CD14-positive monocyte (primary cell): ENCODE measurements around the gene IFNG-AS1. TPM values are rescaled to one million over a fixed set of nuclear protein-coding genes. Genes with fewer than 3 reads are reported as not detected.

Source experiments
- DNase-seq, 3 donors: peaks; one replicate each; pipeline ENCODE4 v3.0.0-alpha.2; 2011 to 2022
- H2AFZ ChIP-seq: 2 replicates; pipeline ENCODE4 v1.6.0; 2012; ENCODE audit warnings: mild to moderate bottlenecking, low read depth, low read length, inconsistent platforms; ENCODE audit not compliant: insufficient read depth, poor library complexity, severe bottlenecking
- H3K27ac ChIP-seq, 2 donors: 1 replicate in 1 of 2; 2 replicates in 1 of 2; pipeline ENCODE4 v1.5.1; 2012 to 2013; ENCODE audit warnings: low read length in 2 of 2, control low read depth in 1 of 2, inconsistent platforms in 1 of 2, low read depth in 1 of 2, mild to moderate bottlenecking in 1 of 2
- H3K27me3 ChIP-seq, 2 donors: one replicate each; pipeline versions ENCODE4 v1.6.0 to v1.6.1; 2011 to 2013; ENCODE audit warnings: low read length in 2 of 2; ENCODE audit not compliant: control insufficient read depth in 2 of 2, insufficient read depth in 2 of 2
- H3K36me3 ChIP-seq, 2 donors: replicated peaks in 1 of 2; 1 replicate in 1 of 2; 2 replicates in 1 of 2; pipeline versions ENCODE4 v1.5.1 to v1.6.1; 2012 to 2013; ENCODE audit warnings: low read length in 2 of 2, control low read depth in 1 of 2, inconsistent platforms in 1 of 2, mild to moderate bottlenecking in 1 of 2; ENCODE audit not compliant: insufficient read depth in 2 of 2, control insufficient read depth in 1 of 2
- H3K4me1 ChIP-seq, 2 donors: 1 replicate in 1 of 2; 2 replicates in 1 of 2; pipeline versions ENCODE4 v1.5.1 to v1.6.1; 2012 to 2013; ENCODE audit warnings: low read length in 2 of 2, control low read depth in 1 of 2, inconsistent platforms in 1 of 2, mild to moderate bottlenecking in 1 of 2, moderate library complexity in 1 of 2; ENCODE audit not compliant: insufficient read depth in 2 of 2, control insufficient read depth in 1 of 2
- H3K4me2 ChIP-seq: replicated peaks from 2 replicates; pipeline ENCODE3; 2012; ENCODE audit warnings: low read length, moderate library complexity, mild to moderate bottlenecking; ENCODE audit not compliant: poor library complexity, severe bottlenecking; ENCODE audit errors: extremely low read depth
- H3K4me3 ChIP-seq, 3 experiments: fragments of 200-600 bp in 1 of 3; sonication (generic) in 1 of 3; replicated peaks in 1 of 3; 1 replicate in 2 of 3; 2 replicates in 1 of 3; pipeline ENCODE4 v1.5.1; 2011 to 2013; ENCODE audit warnings: low read length in 3 of 3, mild to moderate bottlenecking in 3 of 3, control low read depth in 2 of 3, low read depth in 2 of 3, inconsistent platforms in 1 of 3, moderate library complexity in 1 of 3
- H3K79me2 ChIP-seq: 2 replicates; pipeline ENCODE4 v1.6.0; 2012; ENCODE audit warnings: mild to moderate bottlenecking, control low read depth, inconsistent platforms, low read length, moderate library complexity; ENCODE audit not compliant: insufficient read depth
- H3K9ac ChIP-seq: 2 replicates; pipeline ENCODE4 v1.6.0; 2017; ENCODE audit warnings: low read length, mild to moderate bottlenecking; ENCODE audit not compliant: insufficient read depth, poor library complexity, severe bottlenecking
- H3K9me3 ChIP-seq, 2 donors: replicated peaks in 1 of 2; 1 replicate in 1 of 2; 2 replicates in 1 of 2; pipeline versions ENCODE4 v1.5.1 to v1.6.1; 2012 to 2013; ENCODE audit warnings: low read length in 2 of 2, control low read depth in 1 of 2; ENCODE audit not compliant: control insufficient read depth in 1 of 2, insufficient read depth in 1 of 2
- H4K20me1 ChIP-seq: 2 replicates; pipeline ENCODE4 v1.6.0; 2012; ENCODE audit warnings: mild to moderate bottlenecking, low read length, control low read depth, moderate library complexity; ENCODE audit not compliant: insufficient read depth
- H3K27ac Mint-ChIP-seq, 7 donors: one replicate each; pipeline ENCODE4 v1.8.0; 2020; ENCODE audit warnings: mild to moderate bottlenecking in 7 of 7, mixed read lengths in 7 of 7, moderate library complexity in 6 of 7, inconsistent platforms in 2 of 7
- H3K27me3 Mint-ChIP-seq, 3 donors: one replicate each; pipeline ENCODE4 v1.8.0; 2021 to 2022; ENCODE audit warnings: low read depth in 3 of 3, mild to moderate bottlenecking in 3 of 3, mixed read lengths in 3 of 3, moderate library complexity in 3 of 3, inconsistent platforms in 1 of 3
- H3K36me3 Mint-ChIP-seq, 2 donors: one replicate each; pipeline ENCODE4 v1.8.0; 2020; ENCODE audit warnings: mixed read lengths in 2 of 2, inconsistent platforms in 1 of 2, mild to moderate bottlenecking in 1 of 2
- H3K4me1 Mint-ChIP-seq: one replicate; pipeline ENCODE4 v1.8.0; 2020; ENCODE audit warnings: mild to moderate bottlenecking, mixed read lengths
- H3K4me3 Mint-ChIP-seq, 2 donors: one replicate each; pipeline ENCODE4 v1.8.0; 2020; ENCODE audit warnings: mild to moderate bottlenecking in 2 of 2, mixed read lengths in 2 of 2, moderate library complexity in 1 of 2
- H3K9me3 Mint-ChIP-seq, 7 donors: one replicate each; pipeline ENCODE4 v1.8.0; 2020 to 2022; ENCODE audit warnings: mixed read lengths in 7 of 7, mild to moderate bottlenecking in 6 of 7, moderate library complexity in 6 of 7, inconsistent platforms in 2 of 7
- CTCF ChIP-seq: fragments of 200-600 bp; IDR thresholded peaks from one replicate; pipeline ENCODE4 v1.8.0; 2022; ENCODE audit warnings: antibody characterized with exemption, mild to moderate bottlenecking
- WGBS: methylation state at CpG from one replicate; pipeline ENCODE4 v1.1.5; 2013; ENCODE audit warnings: missing lambda C conversion rate; ENCODE audit not compliant: insufficient coverage; 5-methylcytosine and 5-hydroxymethylcytosine counted together
- intact Hi-C, 2 donors: fragments of 100-400 bp; cut with micrococcal nuclease; formaldehyde crosslinking; loops; one replicate each; pipeline versions ENCODE4 v1.15.0 to v1.15.1; 2023
- polyA plus RNA-seq, 3 donors: library from polyadenylated mRNA; depleted of rRNA in 1 of 3; unstranded in 2 of 3; stranded (reverse) in 1 of 3; fragments of 300-500 nt in 2 of 3; fragments of >200 nt in 1 of 3; fragmentation: Illumina TruSeq in 2 of 3; gene quantifications; 1 replicate in 2 of 3; 2 replicates in 1 of 3; pipeline ENCODE4 v1.2.3, GENCODE V29; 2012 to 2021

The IFNG-AS1 gene
- polyA plus RNA-seq, 3 donors, result not detected

DNA sequence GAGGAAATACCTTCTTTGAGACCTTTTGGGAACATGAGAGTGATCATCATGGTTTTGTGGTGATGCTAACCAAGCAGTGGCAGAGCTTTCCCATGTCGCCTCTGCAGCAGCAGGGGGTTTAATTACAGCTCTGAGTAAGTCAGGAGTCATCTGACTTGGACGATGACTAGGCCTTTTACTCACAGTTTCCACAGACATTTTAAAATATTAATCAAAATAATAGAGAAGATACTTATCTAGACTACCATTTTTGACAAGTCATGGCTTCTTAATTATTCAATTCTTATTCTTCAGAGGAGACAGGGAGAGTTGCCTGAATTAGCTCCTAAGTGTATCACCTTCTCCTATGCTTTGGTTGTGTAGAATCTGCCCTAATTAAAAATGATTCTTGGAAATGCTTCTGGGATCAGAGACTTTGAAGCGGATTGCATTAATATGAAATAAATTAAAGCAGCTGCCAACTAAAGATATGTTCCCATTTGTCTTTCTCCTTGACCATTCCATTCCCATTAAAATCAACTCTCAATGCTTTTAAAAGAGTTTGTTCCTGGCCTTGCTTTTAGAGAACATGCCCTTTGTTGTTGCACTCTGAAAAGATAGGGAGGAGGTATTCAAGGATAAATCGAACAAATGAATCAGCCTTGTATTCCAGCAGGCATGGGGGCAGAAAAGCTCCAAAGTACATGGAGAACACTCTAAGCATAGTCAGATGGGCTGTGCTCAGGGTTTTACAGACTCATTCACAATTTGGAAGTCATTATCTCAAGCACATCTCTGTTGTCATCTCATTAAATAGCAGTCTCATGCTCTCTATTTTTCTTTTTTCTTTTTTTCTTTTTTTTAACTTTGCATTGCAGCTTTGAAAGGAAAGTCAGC lies 7.7 kb upstream of the IFNG-AS1 start:
- Mint-ChIP-seq H3K4me1 (no peaks in the 10 kb centered on the region), H3K36me3 (no peaks in the 10 kb centered on the region), H3K27ac (no peak overlapping the region), H3K4me3 (no peak overlapping the region), H3K9me3 (peaks cover 4 to 31% (median 8%) of the 10 kb centered on the region in 7 donors), H3K27me3 (peaks cover 2 to 4% (median 3%) of the 10 kb centered on the region in 3 donors)
- TF ChIP-seq CTCF, result no peak
- H3K79me2 ChIP-seq, result no peaks in the 10 kb centered on the region
- H4K20me1 ChIP-seq, result no peaks in the 10 kb centered on the region
- no CpG with 5 or more reads among the region's 4 CpGs for WGBS
- H3K4me3 ChIP-seq, result no peak overlapping the region
- H3K4me1 ChIP-seq, result no peaks in the 10 kb centered on the region
- H2AFZ ChIP-seq, result no peak overlapping the region
- H3K36me3 ChIP-seq, result no peaks in the 10 kb centered on the region
- H3K27me3 ChIP-seq, result no peaks in the 10 kb centered on the region
- no peak for DNase-seq
- no peak overlapping the region for H3K27ac ChIP-seq
- peaks cover 9 to 10% of the 10 kb centered on the region in 2 donors for H3K9me3 ChIP-seq
- intact Hi-C loops, result no loop called here
- no peak overlapping the region for H3K9ac ChIP-seq
- H3K4me2 ChIP-seq, result no peak overlapping the region

DNA sequence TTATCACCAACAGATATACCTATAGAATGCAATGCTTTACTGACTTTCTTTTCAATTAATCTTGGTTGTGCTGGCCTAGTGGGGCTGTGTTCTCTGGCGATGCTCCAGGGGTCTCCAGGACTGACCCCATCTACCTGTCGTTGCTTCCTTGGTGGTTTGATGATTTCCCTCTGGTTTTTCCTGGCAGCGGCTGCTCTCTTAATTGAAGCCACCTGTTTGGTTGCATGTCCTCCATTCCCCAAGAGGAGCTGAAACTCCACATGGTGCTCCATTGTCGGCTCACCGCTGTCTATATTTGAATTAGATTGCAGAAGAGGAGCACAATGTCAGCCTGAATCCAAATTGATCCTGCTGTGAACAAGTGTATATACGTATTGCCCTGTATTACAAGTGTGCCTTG lies 7.1 kb upstream of the IFNG-AS1 start:
- H3K36me3 Mint-ChIP-seq, result no peaks in the 10 kb centered on the region
- no peaks in the 10 kb centered on the region for H3K4me1 Mint-ChIP-seq

More for the DNA sequence above, 7.1 kb upstream of the IFNG-AS1 start:
- intact Hi-C loops, result no loop called here
- TF ChIP-seq CTCF, result no peak
- peaks cover 2 to 4% (median 3%) of the 10 kb centered on the region in 3 donors for H3K27me3 Mint-ChIP-seq
- no peaks in the 10 kb centered on the region for H3K27me3 ChIP-seq
- H3K9ac ChIP-seq, result no peak overlapping the region
- H3K4me2 ChIP-seq, result no peak overlapping the region
- no peak overlapping the region for H3K27ac Mint-ChIP-seq
- no peaks in the 10 kb centered on the region for H3K36me3 ChIP-seq
- H4K20me1 ChIP-seq, result no peaks in the 10 kb centered on the region
- H3K4me1 ChIP-seq, result no peaks in the 10 kb centered on the region
- DNase-seq, result no peak
- 93% methylated on average over 5 of the region's 6 CpGs for WGBS
- no peaks in the 10 kb centered on the region for H3K79me2 ChIP-seq
- H3K9me3 ChIP-seq, result peaks cover 3 to 9% of the 10 kb centered on the region in 2 donors
- peaks cover 2 to 25% (median 7%) of the 10 kb centered on the region in 7 donors for H3K9me3 Mint-ChIP-seq
- H3K27ac ChIP-seq, result no peak overlapping the region
- no peak overlapping the region for H2AFZ ChIP-seq
- no peak overlapping the region for H3K4me3 Mint-ChIP-seq
- H3K4me3 ChIP-seq, result no peak overlapping the region
